LNCaP clone FGC (cell line): ENCODE data around the gene BPIFB2.

Experiments used
- DNase-seq: peaks from one replicate; pipeline ENCODE4 v3.0.0-alpha.2; 2011; ENCODE audit warnings: low read depth
- H3K4me3 ChIP-seq: 2 replicates; pipeline ENCODE4 v1.5.1; 2011; ENCODE audit warnings: mild to moderate bottlenecking, low read depth, low read length, control low read depth
- TF ChIP-seq, protein P1 (sequence below): IDR thresholded peaks from 2 replicates; pipeline ENCODE4 v1.5.1; 2012; ENCODE audit warnings: mild to moderate bottlenecking; ENCODE audit not compliant: control insufficient read depth, insufficient read depth; ENCODE audit errors: extremely low read depth

BPIFB2 gene

DNA sequence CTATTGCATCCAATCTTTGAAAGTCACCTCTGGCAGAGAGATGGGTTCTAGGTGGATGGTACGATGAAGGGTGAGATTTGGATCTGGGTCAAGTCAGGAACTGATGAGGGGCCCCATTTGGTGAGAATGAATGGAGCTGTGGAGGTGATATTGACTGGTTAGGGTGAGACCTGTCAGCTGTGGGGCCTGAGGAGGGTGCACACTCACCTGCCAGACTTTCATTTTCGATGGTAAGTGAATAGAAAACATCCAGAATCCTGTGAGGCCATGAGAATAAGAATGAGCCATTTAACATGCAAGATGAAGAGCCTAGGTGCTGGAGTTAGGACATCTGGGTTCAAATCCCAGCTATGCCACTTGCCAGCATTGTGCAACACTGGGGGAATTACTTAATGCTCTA lies 10.1 kb upstream of the BPIFB2 start:
- no peak for DNase-seq
- no peak overlapping the region for H3K4me3 ChIP-seq
- TF ChIP-seq, protein P1, sequence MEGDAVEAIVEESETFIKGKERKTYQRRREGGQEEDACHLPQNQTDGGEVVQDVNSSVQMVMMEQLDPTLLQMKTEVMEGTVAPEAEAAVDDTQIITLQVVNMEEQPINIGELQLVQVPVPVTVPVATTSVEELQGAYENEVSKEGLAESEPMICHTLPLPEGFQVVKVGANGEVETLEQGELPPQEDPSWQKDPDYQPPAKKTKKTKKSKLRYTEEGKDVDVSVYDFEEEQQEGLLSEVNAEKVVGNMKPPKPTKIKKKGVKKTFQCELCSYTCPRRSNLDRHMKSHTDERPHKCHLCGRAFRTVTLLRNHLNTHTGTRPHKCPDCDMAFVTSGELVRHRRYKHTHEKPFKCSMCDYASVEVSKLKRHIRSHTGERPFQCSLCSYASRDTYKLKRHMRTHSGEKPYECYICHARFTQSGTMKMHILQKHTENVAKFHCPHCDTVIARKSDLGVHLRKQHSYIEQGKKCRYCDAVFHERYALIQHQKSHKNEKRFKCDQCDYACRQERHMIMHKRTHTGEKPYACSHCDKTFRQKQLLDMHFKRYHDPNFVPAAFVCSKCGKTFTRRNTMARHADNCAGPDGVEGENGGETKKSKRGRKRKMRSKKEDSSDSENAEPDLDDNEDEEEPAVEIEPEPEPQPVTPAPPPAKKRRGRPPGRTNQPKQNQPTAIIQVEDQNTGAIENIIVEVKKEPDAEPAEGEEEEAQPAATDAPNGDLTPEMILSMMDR, result no peak

DNA sequence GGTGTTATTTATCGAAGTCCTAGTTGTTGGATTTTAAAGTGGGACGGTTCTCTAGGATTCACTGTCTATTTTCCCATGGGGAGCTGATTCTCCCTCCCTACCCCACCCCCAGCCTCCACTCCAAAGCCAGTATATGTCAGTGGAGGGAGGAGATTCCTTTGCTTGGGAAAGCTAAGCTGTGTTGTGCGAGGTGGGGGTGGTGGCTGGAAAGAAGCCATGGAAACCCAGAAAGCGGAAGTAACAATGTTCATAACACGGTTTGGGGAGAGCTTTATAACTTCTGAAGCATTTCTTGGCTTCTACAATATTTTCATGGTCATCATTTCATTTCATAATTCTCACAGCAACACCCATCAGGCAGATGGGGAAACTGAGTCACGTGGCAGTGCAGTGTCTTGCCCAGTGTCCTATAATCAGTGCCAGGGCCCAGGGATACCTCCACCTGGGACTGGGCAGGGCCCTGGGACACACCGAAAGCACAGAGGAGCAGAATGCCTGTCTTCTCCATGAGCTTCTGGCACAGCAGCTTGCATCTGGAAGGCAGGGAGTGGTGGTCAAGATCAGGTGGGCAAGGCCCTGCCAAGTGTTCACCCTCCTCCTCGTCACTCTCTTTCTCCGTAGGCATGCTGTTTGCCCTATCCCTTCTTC lies 7.8 kb upstream of the BPIFB2 start:
- H3K4me3 ChIP-seq, result no peak overlapping the region
- TF ChIP-seq, protein P1, result no peak
- no peak for DNase-seq

DNA sequence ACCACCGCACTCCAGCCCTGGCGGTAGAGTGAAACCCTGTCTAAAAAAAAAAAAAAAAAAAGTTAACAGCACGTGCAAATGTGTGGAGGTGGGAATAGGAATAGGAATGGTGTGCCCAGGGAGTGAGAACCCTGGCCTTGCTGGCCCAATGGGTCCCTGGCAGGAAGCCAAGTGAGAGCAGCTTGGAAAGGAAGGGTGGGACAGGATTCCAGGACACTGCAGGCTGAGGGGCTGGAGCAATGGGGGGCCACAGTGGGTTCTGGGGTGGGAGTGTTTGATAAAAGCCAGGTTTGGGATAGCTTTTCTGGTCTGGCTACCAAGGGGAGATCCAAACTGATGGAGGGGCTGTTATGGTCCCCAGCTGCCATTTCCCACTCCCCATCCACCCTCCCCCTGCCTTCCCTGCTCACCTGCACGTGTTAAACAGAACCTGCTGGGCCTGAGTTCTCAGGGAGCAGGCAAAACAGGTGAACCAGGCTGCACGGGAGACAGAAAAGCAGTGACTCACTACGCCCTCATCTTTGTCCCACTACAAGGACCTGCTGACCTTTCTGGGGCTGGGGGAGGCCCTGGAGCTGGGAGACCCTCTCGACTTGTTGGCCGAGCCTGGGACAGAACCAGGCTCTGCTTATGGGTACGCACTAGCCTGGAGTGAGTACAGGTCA lies 6.6 kb upstream of the BPIFB2 start:
- H3K4me3 ChIP-seq, result no peak overlapping the region
- DNase-seq, result no peak
- TF ChIP-seq, protein P1, result no peak

GRCh38 chr20:33002087-33002808 lies 5.3 kb upstream of the BPIFB2 start:
- H3K4me3 ChIP-seq, result no peak overlapping the region
- TF ChIP-seq, protein P1, result no peak
- DNase-seq, result no peak

GRCh38 chr20:33004141-33004751 lies 3.3 kb upstream of the BPIFB2 start, which contains the start of gene SUN5:
Gene SUN5 (minus strand): TSS chr20:33004433. CDS start chr20:33004340, 93 bp downstream.
- TF ChIP-seq, protein P1, result no peak
- H3K4me3 ChIP-seq, result no peak within 1 kb of the TSS
- DNase-seq, result no peak

- TF ChIP-seq, protein P1, result peak; percentile 29; the same call in 1 of the 2 replicates
- no peak for DNase-seq
- no peak overlapping the region for H3K4me3 ChIP-seq
These were observed 2.4 kb upstream of the BPIFB2 start for GRCh38 chr20:33005132-33005566.
